HG03135 (cell line): ENCODE results near the gene PLEKHB2.
A peak's percentile ranks its signal among the peaks of the same experiment; 100 is the strongest.
"Not testable (repeated sequence)": the region's sequence is repeated elsewhere in the genome, so short reads cannot be mapped to it uniquely, and the experiment has no call there.

ENCODE experiments used
- ATAC-seq: cut with Tn5 transposase; IDR thresholded peaks from one replicate; pipeline ENCODE4 v1.9.1; 2021; ENCODE audit warnings: mild to moderate bottlenecking, moderate library complexity; ENCODE audit not compliant: unreplicated experiment

Gene PLEKHB2

GRCh38 chr2:131142849-131143248 lies 37.7 kb downstream of the PLEKHB2 start:
- ATAC-seq, result no peak

GRCh38 chr2:131143803-131144202 lies 38.7 kb downstream of the PLEKHB2 start:
- ATAC-seq, result no peak

DNA sequence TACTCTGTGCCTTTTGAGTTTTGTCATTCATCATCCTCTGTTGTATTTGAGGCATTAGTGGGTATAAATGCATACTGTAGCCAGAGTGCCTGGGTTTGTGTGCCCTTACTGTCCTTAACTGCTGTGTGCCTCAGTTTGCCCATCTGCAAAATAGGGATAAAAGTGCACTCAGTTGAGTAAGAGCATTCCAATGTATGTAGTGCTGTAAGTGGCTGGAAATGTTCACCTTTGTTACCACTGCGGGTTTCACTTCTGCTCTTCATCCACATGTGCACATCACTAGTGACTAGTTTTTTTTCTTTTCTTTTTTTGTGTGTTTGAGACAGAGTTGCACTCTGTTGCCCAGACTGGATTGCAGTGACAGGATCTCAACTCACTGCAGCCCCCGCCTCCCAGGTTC lies 39.9 kb downstream of the PLEKHB2 start:
- no peak for ATAC-seq

- ATAC-seq, result no peak
Measured at GRCh38 chr2:131146231-131146630, 41.1 kb downstream of the PLEKHB2 start.

- no peak for ATAC-seq
Measured at GRCh38 chr2:131146749-131147148, 41.6 kb downstream of the PLEKHB2 start.

DNA sequence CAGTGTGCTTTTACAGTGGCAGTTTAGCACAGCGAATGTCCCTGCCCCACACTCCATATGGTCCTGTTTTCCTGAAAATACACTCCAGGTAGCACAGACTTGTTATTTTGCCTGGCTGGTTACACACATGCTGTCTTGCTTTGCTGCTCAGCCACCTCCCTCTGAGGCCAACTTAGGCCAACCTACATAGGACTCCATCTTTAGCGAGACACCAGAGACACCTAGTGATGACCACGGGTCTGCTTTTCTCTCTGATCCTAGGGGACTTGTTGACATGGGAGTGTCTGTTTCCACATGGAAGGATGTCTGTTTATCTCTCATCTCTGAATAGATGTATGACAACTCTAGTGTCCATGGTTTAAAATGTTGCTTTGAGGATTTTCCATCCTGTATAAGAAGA lies 43.3 kb downstream of the PLEKHB2 start:
- ATAC-seq, result no peak

DNA sequence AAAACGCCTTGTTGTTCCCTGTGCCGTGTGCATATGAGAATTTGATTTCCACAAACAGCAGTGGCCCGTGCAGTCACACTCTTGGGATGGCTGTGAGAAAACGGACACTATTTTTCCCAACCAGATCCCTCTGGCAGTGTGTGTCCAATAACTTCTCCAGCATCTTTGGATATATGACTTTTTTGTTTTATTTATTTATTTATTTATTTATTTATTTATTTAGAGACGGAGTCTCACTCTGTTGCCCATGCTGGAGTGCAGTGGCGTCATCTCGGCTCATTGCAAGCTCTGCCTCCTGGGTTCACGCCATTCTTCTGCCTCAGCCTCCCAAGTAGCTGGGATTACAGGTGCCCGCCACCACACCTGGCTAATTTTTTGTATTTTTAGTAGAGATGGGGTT lies 45.0 kb downstream of the PLEKHB2 start:
- ATAC-seq, result not testable (repeated sequence)

DNA sequence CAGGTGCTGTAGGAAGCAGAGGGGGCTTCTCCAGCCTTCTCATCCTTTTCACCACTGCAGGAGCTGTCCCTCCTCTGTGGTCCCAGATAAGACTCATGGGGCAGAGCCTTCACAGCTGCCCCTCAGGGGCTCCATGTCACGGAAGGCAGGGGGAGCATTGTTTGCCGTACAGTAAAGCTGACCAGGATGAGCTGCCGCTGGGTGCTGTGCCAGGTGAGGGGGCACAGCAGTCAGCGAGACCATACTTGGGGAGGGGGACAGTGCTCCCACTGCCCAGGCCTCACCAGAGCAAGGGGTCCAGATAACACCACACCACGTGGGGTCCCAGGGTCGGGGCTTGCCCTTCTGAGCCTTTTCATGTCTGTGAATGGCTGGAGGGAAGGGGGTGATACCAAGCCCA lies 46.3 kb downstream of the PLEKHB2 start:
- ATAC-seq, result no peak

- no peak for ATAC-seq
Measured at GRCh38 chr2:131152074-131152473, 46.9 kb downstream of the PLEKHB2 start.

- peak; percentile 11 for ATAC-seq
Measured at GRCh38 chr2:131153529-131153928, 48.4 kb downstream of the PLEKHB2 start.

DNA sequence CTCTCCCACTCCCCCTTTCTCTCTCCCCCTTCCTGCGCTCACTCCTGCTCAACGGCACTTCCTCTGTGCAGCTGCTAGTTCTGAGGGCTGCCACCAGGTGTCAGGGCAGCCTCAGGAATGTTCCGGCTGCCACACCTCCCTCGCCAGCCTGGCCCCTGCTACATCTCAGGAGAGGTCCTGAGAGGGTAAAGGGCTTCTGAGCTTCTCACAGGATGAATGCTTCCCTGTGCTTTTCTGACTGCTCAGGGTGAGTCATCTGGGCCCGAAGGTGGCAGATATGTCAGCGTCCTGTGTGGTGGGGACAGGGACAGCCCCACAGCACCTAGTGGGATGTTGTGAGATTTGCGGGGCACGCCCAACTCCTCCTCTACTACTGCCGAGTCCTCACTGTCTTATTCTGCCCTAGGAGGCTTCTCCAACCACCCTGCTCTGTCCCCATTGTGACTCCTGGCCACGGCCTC lies 49.0 kb downstream of the PLEKHB2 start:
- ATAC-seq, result peak; percentile 89

- no peak for ATAC-seq
Measured at GRCh38 chr2:131154647-131155046, 49.5 kb downstream of the PLEKHB2 start.

GRCh38 chr2:131155208-131155855 lies 50.2 kb downstream of the PLEKHB2 start:
- no peak for ATAC-seq

GRCh38 chr2:131156452-131157149 lies 51.5 kb downstream of the PLEKHB2 start:
- no peak for ATAC-seq

- ATAC-seq, result not testable (repeated sequence)
Measured at GRCh38 chr2:131165562-131165961, 60.4 kb downstream of the PLEKHB2 start.

- no peak for ATAC-seq
Measured at GRCh38 chr2:131168538-131168937, 63.4 kb downstream of the PLEKHB2 start.

- not testable (repeated sequence) for ATAC-seq
Measured at GRCh38 chr2:131178050-131178449, 72.9 kb downstream of the PLEKHB2 start.

DNA sequence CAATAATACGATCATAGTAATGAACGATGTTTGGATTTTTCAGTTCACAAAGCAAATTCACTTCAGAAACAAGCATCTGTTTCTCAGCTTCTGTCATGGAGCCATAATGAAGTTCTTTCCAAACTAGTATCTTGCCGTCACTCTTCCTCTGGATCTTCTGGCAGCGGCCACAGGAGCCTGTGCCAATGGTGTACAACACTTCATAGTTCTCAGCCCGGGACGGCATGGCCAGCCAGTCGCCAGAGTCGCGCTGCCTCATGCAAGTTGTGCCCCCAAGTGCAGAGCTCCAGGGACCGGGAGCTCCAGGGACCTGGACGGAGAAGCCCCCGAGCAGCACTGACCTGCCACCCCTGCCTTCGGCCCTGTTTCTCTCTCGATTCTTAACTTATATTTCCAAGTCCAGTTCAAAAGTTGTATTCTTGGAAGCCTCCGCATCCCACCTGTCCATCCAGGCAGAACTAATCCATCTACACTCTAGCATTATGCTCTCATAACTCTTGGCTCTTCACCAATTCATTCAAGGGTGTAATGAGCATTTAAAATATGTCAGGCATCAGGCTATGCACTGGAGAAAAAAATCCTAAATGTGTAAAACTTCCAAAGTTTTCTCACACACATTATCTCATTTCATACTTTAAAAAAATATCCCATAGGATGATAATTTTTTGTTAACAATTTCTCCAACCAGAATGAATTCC lies 73.7 kb downstream of the PLEKHB2 start:
- not testable (repeated sequence) for ATAC-seq

- ATAC-seq, result not testable (repeated sequence)
Measured at GRCh38 chr2:131181451-131181850, 76.3 kb downstream of the PLEKHB2 start.

- ATAC-seq, result not testable (repeated sequence)
Measured at GRCh38 chr2:131193421-131193820, 88.3 kb downstream of the PLEKHB2 start.

- ATAC-seq, result not testable (repeated sequence)
Measured at GRCh38 chr2:131196186-131196585, 91.0 kb downstream of the PLEKHB2 start.
